Cardiac fibroblast (primary cell): ENCODE data around the gene MCEMP1.

Experiments
- DNase-seq, 2 donors: peaks; one replicate each; pipeline versions ENCODE4 v3.0.0 to v3.0.0-alpha.2; 2010; ENCODE audit warnings: low read depth in 2 of 2
- H3K4me3 ChIP-seq, 2 donors: replicated peaks in 1 of 2; 1 replicate in 1 of 2; 2 replicates in 1 of 2; pipeline ENCODE4 v1.5.1; 2011; ENCODE audit warnings: low read depth in 2 of 2, low read length in 2 of 2, mild to moderate bottlenecking in 2 of 2, moderate library complexity in 1 of 2
- CTCF ChIP-seq: IDR thresholded peaks from one replicate; pipeline ENCODE4 v1.5.1; 2011; ENCODE audit warnings: low read depth, mild to moderate bottlenecking, low read length, inconsistent platforms

The MCEMP1 gene

GRCh38 chr19:7644550-7644877, 32.4 kb upstream of the MCEMP1 start:
- DNase-seq, result no peak
- H3K4me3 ChIP-seq, result no peak overlapping the region
- no peak for TF ChIP-seq CTCF

- TF ChIP-seq CTCF, result no peak
- no peak overlapping the region for H3K4me3 ChIP-seq
- no peak for DNase-seq
Measured at GRCh38 chr19:7645163-7645562, 31.7 kb upstream of the MCEMP1 start.

GRCh38 chr19:7645656-7646425, 31.0 kb upstream of the MCEMP1 start:
- TF ChIP-seq CTCF, result no peak
- DNase-seq, result no peak
- no peak overlapping the region for H3K4me3 ChIP-seq

GRCh38 chr19:7646426-7646700, 30.5 kb upstream of the MCEMP1 start:
- TF ChIP-seq CTCF, result no peak
- DNase-seq, result no peak

GRCh38 chr19:7647156-7647555, 29.7 kb upstream of the MCEMP1 start:
- no peak for DNase-seq
- no peak overlapping the region for H3K4me3 ChIP-seq
- TF ChIP-seq CTCF, result no peak

More at GRCh38 chr19:7646426-7646700, 30.5 kb upstream of the MCEMP1 start:
- no peak overlapping the region for H3K4me3 ChIP-seq

GRCh38 chr19:7648265-7649014, 28.4 kb upstream of the MCEMP1 start:
- H3K4me3 ChIP-seq, result no peak overlapping the region
- no peak for DNase-seq
- no peak for TF ChIP-seq CTCF

GRCh38 chr19:7650148-7650547, 26.7 kb upstream of the MCEMP1 start:
- no peak for TF ChIP-seq CTCF
- DNase-seq, result no peak
- no peak overlapping the region for H3K4me3 ChIP-seq
